Left ventricle myocardium inferior (tissue), 1 donor: ENCODE measurements around the gene ATOSA. TPM values are rescaled to one million over a fixed set of nuclear protein-coding genes. Genes with fewer than 3 reads are reported as not detected.

ENCODE experiments used
- DNase-seq: peaks from one replicate; pipeline ENCODE4 v3.0.0-alpha.2; 2020
- H3K27ac ChIP-seq: fragments of 200-600 bp; replicated peaks from 2 replicates; pipeline ENCODE4 v1.8.0; 2021
- H3K27me3 ChIP-seq: fragments of 200-600 bp; 2 replicates; pipeline ENCODE4 v1.8.0; 2021; ENCODE audit warnings: low read depth
- H3K36me3 ChIP-seq: fragments of 200-600 bp; 2 replicates; pipeline ENCODE4 v1.8.0; 2021
- H3K4me1 ChIP-seq: fragments of 200-600 bp; 2 replicates; pipeline ENCODE4 v1.8.0; 2021
- H3K4me3 ChIP-seq: fragments of 200-600 bp; 2 replicates; pipeline ENCODE4 v1.8.0; 2021; ENCODE audit warnings: mild to moderate bottlenecking, moderate library complexity
- H3K9me3 ChIP-seq: fragments of 200-600 bp; replicated peaks from 2 replicates; pipeline ENCODE4 v1.8.0; 2021
- intact Hi-C: fragments of 100-400 bp; cut with micrococcal nuclease; formaldehyde crosslinking; loops from one replicate; pipeline ENCODE4 v1.11.0; 2022
- total RNA-seq: library from RNA; stranded (reverse); fragmentation: NEBNext Ultra II Directional; extraction: Animal tissue kit (Norgen Biotek cat#: 25700); gene quantifications from one replicate; pipeline ENCODE4 v1.2.1, GENCODE V29; 2021
- TF ChIP-seq, protein P1 (sequence below): fragments of 200-600 bp; IDR thresholded peaks from 2 replicates; pipeline ENCODE4 v1.8.0; 2021; ENCODE audit warnings: antibody characterized with exemption, mild to moderate bottlenecking, borderline replicate concordance
- donor health status: DM: no; HTN: yes; CAD: no; lungs with severe emphysema.

ATOSA gene
- total RNA-seq, 1 donor from 2014 or later = 21.8 TPM

DNA sequence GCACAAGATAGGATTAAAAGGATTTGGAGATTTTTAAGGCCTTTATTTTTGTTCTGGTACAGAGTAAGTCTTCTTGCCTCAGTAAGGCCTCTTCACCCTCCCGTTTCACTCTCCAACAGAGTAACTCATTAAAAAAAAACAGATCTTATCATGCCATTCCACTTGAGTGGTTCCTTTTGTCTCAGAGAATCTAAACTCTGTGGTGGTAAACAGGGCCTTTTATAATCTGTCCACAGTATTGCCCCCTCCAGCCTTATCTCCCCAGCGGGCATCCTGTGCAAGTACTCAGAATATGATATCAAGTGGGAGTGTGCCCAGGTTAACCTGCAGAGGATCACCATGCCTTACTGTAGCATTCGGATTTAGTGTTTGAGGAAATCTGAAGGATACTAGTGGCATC lies 20.3 kb upstream of the ATOSA start:
- H3K4me3 ChIP-seq = no peak overlapping the region
- no peaks in the 10 kb centered on the region for H3K4me1 ChIP-seq
- TF ChIP-seq, protein P1, sequence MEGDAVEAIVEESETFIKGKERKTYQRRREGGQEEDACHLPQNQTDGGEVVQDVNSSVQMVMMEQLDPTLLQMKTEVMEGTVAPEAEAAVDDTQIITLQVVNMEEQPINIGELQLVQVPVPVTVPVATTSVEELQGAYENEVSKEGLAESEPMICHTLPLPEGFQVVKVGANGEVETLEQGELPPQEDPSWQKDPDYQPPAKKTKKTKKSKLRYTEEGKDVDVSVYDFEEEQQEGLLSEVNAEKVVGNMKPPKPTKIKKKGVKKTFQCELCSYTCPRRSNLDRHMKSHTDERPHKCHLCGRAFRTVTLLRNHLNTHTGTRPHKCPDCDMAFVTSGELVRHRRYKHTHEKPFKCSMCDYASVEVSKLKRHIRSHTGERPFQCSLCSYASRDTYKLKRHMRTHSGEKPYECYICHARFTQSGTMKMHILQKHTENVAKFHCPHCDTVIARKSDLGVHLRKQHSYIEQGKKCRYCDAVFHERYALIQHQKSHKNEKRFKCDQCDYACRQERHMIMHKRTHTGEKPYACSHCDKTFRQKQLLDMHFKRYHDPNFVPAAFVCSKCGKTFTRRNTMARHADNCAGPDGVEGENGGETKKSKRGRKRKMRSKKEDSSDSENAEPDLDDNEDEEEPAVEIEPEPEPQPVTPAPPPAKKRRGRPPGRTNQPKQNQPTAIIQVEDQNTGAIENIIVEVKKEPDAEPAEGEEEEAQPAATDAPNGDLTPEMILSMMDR = no peak
- DNase-seq = no peak
- no peaks in the 10 kb centered on the region for H3K36me3 ChIP-seq
- intact Hi-C loops = no loop called here
- no peaks in the 10 kb centered on the region for H3K27me3 ChIP-seq
- no peaks in the 10 kb centered on the region for H3K9me3 ChIP-seq
- H3K27ac ChIP-seq = no peak overlapping the region

DNA sequence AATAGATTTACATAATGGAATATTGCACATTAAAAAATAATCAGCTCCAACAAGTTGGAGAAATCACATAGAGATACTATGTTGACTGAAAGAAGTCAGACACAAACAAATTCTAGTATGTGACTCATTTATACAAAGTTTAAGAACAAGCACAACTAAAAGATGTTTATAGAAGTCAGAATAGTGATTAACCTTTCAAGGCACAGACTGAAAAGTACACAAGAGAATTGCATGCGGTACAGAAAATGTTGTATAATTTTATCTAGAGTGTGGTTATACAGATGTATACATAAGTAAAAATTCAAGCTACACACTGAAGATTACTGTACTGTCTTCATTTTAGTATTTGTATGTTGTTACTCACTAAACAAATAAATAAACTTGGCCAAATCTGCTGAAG lies 19.3 kb upstream of the ATOSA start:
- Histone ChIP-seq H3K27ac (no peak overlapping the region), H3K27me3 (no peaks in the 10 kb centered on the region), H3K9me3 (no peaks in the 10 kb centered on the region), H3K4me1 (no peaks in the 10 kb centered on the region), H3K4me3 (no peak overlapping the region), H3K36me3 (no peaks in the 10 kb centered on the region)
- intact Hi-C loops = no loop called here
- TF ChIP-seq, protein P1 = no peak
- DNase-seq = no peak

DNA sequence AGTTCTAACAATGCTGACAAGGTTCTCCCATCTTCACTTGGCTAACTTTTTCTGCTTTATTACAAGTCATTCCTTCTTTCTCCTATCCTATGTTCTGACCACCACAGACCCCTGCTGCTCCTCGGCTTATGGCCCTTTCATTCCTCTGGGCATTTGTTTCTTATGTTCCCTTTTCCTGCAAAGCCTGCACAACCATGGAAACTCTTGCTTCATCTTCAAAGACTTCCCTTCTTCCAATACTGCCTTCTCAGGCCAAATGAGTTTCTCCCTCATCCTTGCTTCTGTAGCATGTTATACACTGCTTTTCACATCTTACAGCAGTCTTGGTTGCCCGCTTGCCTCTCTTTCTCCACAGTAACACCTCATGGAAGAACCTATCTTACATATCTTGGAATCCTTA lies 17.9 kb upstream of the ATOSA start:
- Histone ChIP-seq H3K27me3 (no peaks in the 10 kb centered on the region), H3K27ac (no peak overlapping the region), H3K36me3 (no peaks in the 10 kb centered on the region), H3K4me3 (no peak overlapping the region), H3K9me3 (no peaks in the 10 kb centered on the region), H3K4me1 (no peaks in the 10 kb centered on the region)
- intact Hi-C loops = no loop called here
- TF ChIP-seq, protein P1 = no peak
- no peak for DNase-seq

DNA sequence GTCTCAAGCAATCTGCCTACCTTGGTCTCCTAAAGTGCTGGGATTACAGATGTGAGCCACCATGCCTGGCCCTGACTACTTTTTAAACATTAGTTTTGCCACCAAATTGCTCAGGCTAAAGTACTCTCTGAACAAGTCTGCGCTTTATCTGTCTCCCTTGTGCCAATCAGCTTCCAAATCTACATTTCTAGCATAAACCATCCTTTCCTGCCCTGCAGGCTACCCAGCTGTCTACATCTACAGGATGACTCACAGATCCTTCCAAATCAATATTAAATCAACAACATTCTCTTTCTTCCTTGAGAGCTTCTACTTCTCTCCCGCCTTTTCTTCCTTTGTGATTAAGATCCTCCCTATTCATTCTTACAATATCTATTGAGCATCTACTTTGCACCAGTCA lies 16.0 kb upstream of the ATOSA start:
- Histone ChIP-seq H3K9me3 (no peaks in the 10 kb centered on the region), H3K27me3 (no peaks in the 10 kb centered on the region), H3K36me3 (no peaks in the 10 kb centered on the region), H3K4me1 (no peaks in the 10 kb centered on the region), H3K4me3 (no peak overlapping the region), H3K27ac (no peak overlapping the region)
- intact Hi-C loops = no loop called here
- no peak for DNase-seq
- TF ChIP-seq, protein P1 = no peak

DNA sequence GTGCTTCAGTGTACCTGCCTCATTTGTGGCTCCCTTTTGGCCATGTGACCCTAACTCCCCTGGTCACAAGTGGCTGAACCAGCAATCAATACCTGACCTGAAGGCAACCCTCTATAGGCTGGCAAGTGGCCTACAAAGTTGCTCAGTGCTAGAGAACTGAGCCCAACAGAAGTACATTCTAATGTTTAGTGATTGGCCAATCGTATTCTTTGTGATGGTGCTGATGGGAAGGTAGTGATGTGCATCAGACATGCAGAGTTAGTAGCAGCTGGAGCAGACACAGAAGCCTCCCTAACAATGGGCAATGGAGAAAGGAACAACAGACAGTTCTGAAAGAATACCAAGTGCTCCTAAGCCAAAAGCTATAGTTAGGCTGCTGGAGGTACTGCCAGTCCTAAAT lies 10.4 kb upstream of the ATOSA start:
- no peaks in the 10 kb centered on the region for H3K9me3 ChIP-seq
- no peaks in the 10 kb centered on the region for H3K36me3 ChIP-seq
- no peak overlapping the region for H3K4me3 ChIP-seq
- H3K4me1 ChIP-seq = no peaks in the 10 kb centered on the region
- intact Hi-C loops = no loop called here
- H3K27ac ChIP-seq = no peak overlapping the region
- no peak for DNase-seq
- H3K27me3 ChIP-seq = no peaks in the 10 kb centered on the region
- TF ChIP-seq, protein P1 = no peak

DNA sequence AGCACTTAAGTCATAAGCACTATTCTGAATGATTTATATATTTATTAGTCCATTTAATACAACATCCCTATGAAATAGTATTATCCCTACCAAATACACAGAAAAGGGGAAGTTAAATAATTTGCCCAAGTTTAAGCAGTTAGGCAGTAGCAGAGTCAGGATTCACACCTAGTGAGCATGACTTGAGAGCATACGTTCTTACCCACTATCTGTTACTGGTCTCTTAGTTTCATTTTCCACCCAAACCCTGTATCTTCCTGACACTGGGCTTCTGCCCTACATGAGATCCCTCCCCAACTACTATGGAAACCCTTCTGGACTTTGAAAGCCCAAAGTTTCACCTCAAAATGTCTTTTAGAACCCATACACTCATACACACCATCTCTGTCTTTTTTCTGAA lies 4.4 kb upstream of the ATOSA start:
- Histone ChIP-seq H3K27ac (no peak overlapping the region), H3K9me3 (no peaks in the 10 kb centered on the region), H3K36me3 (no peaks in the 10 kb centered on the region), H3K4me1 (peaks cover 21% of the 10 kb centered on the region), H3K4me3 (no peak overlapping the region), H3K27me3 (no peaks in the 10 kb centered on the region)
- no peak for DNase-seq
- intact Hi-C loops = no loop called here
- TF ChIP-seq, protein P1 = no peak
